CD14-positive monocyte (primary cell): ENCODE measurements around the gene PLXNA4. TPM values are rescaled to one million over a fixed set of nuclear protein-coding genes. Genes with fewer than 3 reads are reported as not detected.

Experiments used
- DNase-seq, 3 donors: peaks; one replicate each; pipeline ENCODE4 v3.0.0-alpha.2; 2011 to 2022
- H2AFZ ChIP-seq: 2 replicates; pipeline ENCODE4 v1.6.0; 2012; ENCODE audit warnings: mild to moderate bottlenecking, low read depth, low read length, inconsistent platforms; ENCODE audit not compliant: insufficient read depth, poor library complexity, severe bottlenecking
- H3K27ac ChIP-seq, 2 donors: 1 replicate in 1 of 2; 2 replicates in 1 of 2; pipeline ENCODE4 v1.5.1; 2012 to 2013; ENCODE audit warnings: low read length in 2 of 2, control low read depth in 1 of 2, inconsistent platforms in 1 of 2, low read depth in 1 of 2, mild to moderate bottlenecking in 1 of 2
- H3K27me3 ChIP-seq, 2 donors: one replicate each; pipeline versions ENCODE4 v1.6.0 to v1.6.1; 2011 to 2013; ENCODE audit warnings: low read length in 2 of 2; ENCODE audit not compliant: control insufficient read depth in 2 of 2, insufficient read depth in 2 of 2
- H3K36me3 ChIP-seq, 2 donors: replicated peaks in 1 of 2; 1 replicate in 1 of 2; 2 replicates in 1 of 2; pipeline versions ENCODE4 v1.5.1 to v1.6.1; 2012 to 2013; ENCODE audit warnings: low read length in 2 of 2, control low read depth in 1 of 2, inconsistent platforms in 1 of 2, mild to moderate bottlenecking in 1 of 2; ENCODE audit not compliant: insufficient read depth in 2 of 2, control insufficient read depth in 1 of 2
- H3K4me1 ChIP-seq, 2 donors: 1 replicate in 1 of 2; 2 replicates in 1 of 2; pipeline versions ENCODE4 v1.5.1 to v1.6.1; 2012 to 2013; ENCODE audit warnings: low read length in 2 of 2, control low read depth in 1 of 2, inconsistent platforms in 1 of 2, mild to moderate bottlenecking in 1 of 2, moderate library complexity in 1 of 2; ENCODE audit not compliant: insufficient read depth in 2 of 2, control insufficient read depth in 1 of 2
- H3K4me2 ChIP-seq: replicated peaks from 2 replicates; pipeline ENCODE3; 2012; ENCODE audit warnings: low read length, moderate library complexity, mild to moderate bottlenecking; ENCODE audit not compliant: poor library complexity, severe bottlenecking; ENCODE audit errors: extremely low read depth
- H3K4me3 ChIP-seq, 3 experiments: fragments of 200-600 bp in 1 of 3; sonication (generic) in 1 of 3; replicated peaks in 1 of 3; 1 replicate in 2 of 3; 2 replicates in 1 of 3; pipeline ENCODE4 v1.5.1; 2011 to 2013; ENCODE audit warnings: low read length in 3 of 3, mild to moderate bottlenecking in 3 of 3, control low read depth in 2 of 3, low read depth in 2 of 3, inconsistent platforms in 1 of 3, moderate library complexity in 1 of 3
- H3K79me2 ChIP-seq: 2 replicates; pipeline ENCODE4 v1.6.0; 2012; ENCODE audit warnings: mild to moderate bottlenecking, control low read depth, inconsistent platforms, low read length, moderate library complexity; ENCODE audit not compliant: insufficient read depth
- H3K9ac ChIP-seq: 2 replicates; pipeline ENCODE4 v1.6.0; 2017; ENCODE audit warnings: low read length, mild to moderate bottlenecking; ENCODE audit not compliant: insufficient read depth, poor library complexity, severe bottlenecking
- H3K9me3 ChIP-seq, 2 donors: replicated peaks in 1 of 2; 1 replicate in 1 of 2; 2 replicates in 1 of 2; pipeline versions ENCODE4 v1.5.1 to v1.6.1; 2012 to 2013; ENCODE audit warnings: low read length in 2 of 2, control low read depth in 1 of 2; ENCODE audit not compliant: control insufficient read depth in 1 of 2, insufficient read depth in 1 of 2
- H4K20me1 ChIP-seq: 2 replicates; pipeline ENCODE4 v1.6.0; 2012; ENCODE audit warnings: mild to moderate bottlenecking, low read length, control low read depth, moderate library complexity; ENCODE audit not compliant: insufficient read depth
- H3K27ac Mint-ChIP-seq, 7 donors: one replicate each; pipeline ENCODE4 v1.8.0; 2020; ENCODE audit warnings: mild to moderate bottlenecking in 7 of 7, mixed read lengths in 7 of 7, moderate library complexity in 6 of 7, inconsistent platforms in 2 of 7
- H3K27me3 Mint-ChIP-seq, 3 donors: one replicate each; pipeline ENCODE4 v1.8.0; 2021 to 2022; ENCODE audit warnings: low read depth in 3 of 3, mild to moderate bottlenecking in 3 of 3, mixed read lengths in 3 of 3, moderate library complexity in 3 of 3, inconsistent platforms in 1 of 3
- H3K36me3 Mint-ChIP-seq, 2 donors: one replicate each; pipeline ENCODE4 v1.8.0; 2020; ENCODE audit warnings: mixed read lengths in 2 of 2, inconsistent platforms in 1 of 2, mild to moderate bottlenecking in 1 of 2
- H3K4me1 Mint-ChIP-seq: one replicate; pipeline ENCODE4 v1.8.0; 2020; ENCODE audit warnings: mild to moderate bottlenecking, mixed read lengths
- H3K4me3 Mint-ChIP-seq, 2 donors: one replicate each; pipeline ENCODE4 v1.8.0; 2020; ENCODE audit warnings: mild to moderate bottlenecking in 2 of 2, mixed read lengths in 2 of 2, moderate library complexity in 1 of 2
- H3K9me3 Mint-ChIP-seq, 7 donors: one replicate each; pipeline ENCODE4 v1.8.0; 2020 to 2022; ENCODE audit warnings: mixed read lengths in 7 of 7, mild to moderate bottlenecking in 6 of 7, moderate library complexity in 6 of 7, inconsistent platforms in 2 of 7
- WGBS: methylation state at CpG from one replicate; pipeline ENCODE4 v1.1.5; 2013; ENCODE audit warnings: missing lambda C conversion rate; ENCODE audit not compliant: insufficient coverage; 5-methylcytosine and 5-hydroxymethylcytosine counted together
- intact Hi-C, 2 donors: fragments of 100-400 bp; cut with micrococcal nuclease; formaldehyde crosslinking; loops; one replicate each; pipeline versions ENCODE4 v1.15.0 to v1.15.1; 2023
- polyA plus RNA-seq, 3 donors: library from polyadenylated mRNA; depleted of rRNA in 1 of 3; unstranded in 2 of 3; stranded (reverse) in 1 of 3; fragments of 300-500 nt in 2 of 3; fragments of >200 nt in 1 of 3; fragmentation: Illumina TruSeq in 2 of 3; gene quantifications; 1 replicate in 2 of 3; 2 replicates in 1 of 3; pipeline ENCODE4 v1.2.3, GENCODE V29; 2012 to 2021
- TF ChIP-seq, protein P1 (sequence below): fragments of 200-600 bp; IDR thresholded peaks from one replicate; pipeline ENCODE4 v1.8.0; 2022; ENCODE audit warnings: antibody characterized with exemption, mild to moderate bottlenecking

The PLXNA4 gene
- polyA plus RNA-seq, 3 donors: not detected

- no peaks in the 10 kb centered on the region for H3K36me3 ChIP-seq
- H3K4me1 ChIP-seq: peaks cover 12% of the 10 kb centered on the region in 2 donors
- no peak overlapping the region for H3K4me2 ChIP-seq
- no peak overlapping the region for H2AFZ ChIP-seq
- Mint-ChIP-seq H3K4me1 (peaks cover 24% of the 10 kb centered on the region), H3K9me3 (peaks cover 0 to 3% (median 0%) of the 10 kb centered on the region in 7 donors), H3K4me3 (no peak overlapping the region), H3K27me3 (peaks cover 1 to 15% (median 3%) of the 10 kb centered on the region in 3 donors), H3K27ac (no peak overlapping the region), H3K36me3 (no peaks in the 10 kb centered on the region)
- H3K4me3 ChIP-seq: no peak overlapping the region
- TF ChIP-seq, protein P1, sequence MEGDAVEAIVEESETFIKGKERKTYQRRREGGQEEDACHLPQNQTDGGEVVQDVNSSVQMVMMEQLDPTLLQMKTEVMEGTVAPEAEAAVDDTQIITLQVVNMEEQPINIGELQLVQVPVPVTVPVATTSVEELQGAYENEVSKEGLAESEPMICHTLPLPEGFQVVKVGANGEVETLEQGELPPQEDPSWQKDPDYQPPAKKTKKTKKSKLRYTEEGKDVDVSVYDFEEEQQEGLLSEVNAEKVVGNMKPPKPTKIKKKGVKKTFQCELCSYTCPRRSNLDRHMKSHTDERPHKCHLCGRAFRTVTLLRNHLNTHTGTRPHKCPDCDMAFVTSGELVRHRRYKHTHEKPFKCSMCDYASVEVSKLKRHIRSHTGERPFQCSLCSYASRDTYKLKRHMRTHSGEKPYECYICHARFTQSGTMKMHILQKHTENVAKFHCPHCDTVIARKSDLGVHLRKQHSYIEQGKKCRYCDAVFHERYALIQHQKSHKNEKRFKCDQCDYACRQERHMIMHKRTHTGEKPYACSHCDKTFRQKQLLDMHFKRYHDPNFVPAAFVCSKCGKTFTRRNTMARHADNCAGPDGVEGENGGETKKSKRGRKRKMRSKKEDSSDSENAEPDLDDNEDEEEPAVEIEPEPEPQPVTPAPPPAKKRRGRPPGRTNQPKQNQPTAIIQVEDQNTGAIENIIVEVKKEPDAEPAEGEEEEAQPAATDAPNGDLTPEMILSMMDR: no peak
- 88% methylated on average over 2 of the region's 3 CpGs for WGBS
- no peaks in the 10 kb centered on the region for H4K20me1 ChIP-seq
- intact Hi-C loops: no loop called here
- H3K9me3 ChIP-seq: no peaks in the 10 kb centered on the region
- DNase-seq: no peak
- no peaks in the 10 kb centered on the region for H3K27me3 ChIP-seq
- H3K79me2 ChIP-seq: no peaks in the 10 kb centered on the region
- H3K9ac ChIP-seq: no peak overlapping the region
- no peak overlapping the region for H3K27ac ChIP-seq
Measured at GRCh38 chr7:132453826-132454225, 122.4 kb downstream of the PLXNA4 start.

GRCh38 chr7:132451161-132451560, 125.1 kb downstream of the PLXNA4 start:
- Histone ChIP-seq H3K4me2 (no peak overlapping the region), H3K79me2 (no peaks in the 10 kb centered on the region), H3K4me1 (peaks cover 31% of the 10 kb centered on the region in 2 donors), H3K27ac (no peak overlapping the region), H4K20me1 (no peaks in the 10 kb centered on the region), H3K36me3 (no peaks in the 10 kb centered on the region), H3K9ac (no peak overlapping the region), H2AFZ (no peak overlapping the region), H3K4me3 (no peak overlapping the region), H3K9me3 (no peaks in the 10 kb centered on the region), H3K27me3 (no peaks in the 10 kb centered on the region)
- peaks cover 41% of the 10 kb centered on the region for H3K4me1 Mint-ChIP-seq
- H3K27ac Mint-ChIP-seq: no peak overlapping the region
- H3K27me3 Mint-ChIP-seq: peaks cover 0 to 15% (median 6%) of the 10 kb centered on the region in 3 donors
- WGBS: 93% methylated on average over 3 of the region's 6 CpGs
- no peak for DNase-seq
- peaks cover 0 to 3% (median 0%) of the 10 kb centered on the region in 7 donors for H3K9me3 Mint-ChIP-seq
- TF ChIP-seq, protein P1: no peak
- intact Hi-C loops: no loop called here
- no peaks in the 10 kb centered on the region for H3K36me3 Mint-ChIP-seq
- H3K4me3 Mint-ChIP-seq: no peak overlapping the region
